ENCODE data around the gene POLK.

DNA sequence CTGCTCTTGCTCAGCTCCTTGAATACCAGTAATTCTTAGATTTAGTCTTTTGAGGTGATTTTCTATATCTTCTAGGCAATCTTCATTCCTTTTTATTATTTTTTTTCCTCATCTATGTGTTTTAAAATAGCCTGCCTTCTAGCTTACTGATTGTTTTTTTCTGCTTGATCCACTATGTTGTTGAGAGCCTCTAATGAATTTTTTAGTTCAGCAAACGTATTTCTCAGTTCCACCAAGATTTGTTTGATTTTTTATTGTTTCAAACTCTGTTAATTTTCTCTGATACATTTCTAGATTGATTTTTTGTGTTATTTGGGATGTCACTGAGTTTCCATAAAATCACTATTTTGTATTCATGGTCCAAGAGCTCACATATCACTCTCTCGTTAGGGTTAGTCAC lies 9.5 kb downstream of the POLK start:
- TF ChIP-seq, protein P1, sequence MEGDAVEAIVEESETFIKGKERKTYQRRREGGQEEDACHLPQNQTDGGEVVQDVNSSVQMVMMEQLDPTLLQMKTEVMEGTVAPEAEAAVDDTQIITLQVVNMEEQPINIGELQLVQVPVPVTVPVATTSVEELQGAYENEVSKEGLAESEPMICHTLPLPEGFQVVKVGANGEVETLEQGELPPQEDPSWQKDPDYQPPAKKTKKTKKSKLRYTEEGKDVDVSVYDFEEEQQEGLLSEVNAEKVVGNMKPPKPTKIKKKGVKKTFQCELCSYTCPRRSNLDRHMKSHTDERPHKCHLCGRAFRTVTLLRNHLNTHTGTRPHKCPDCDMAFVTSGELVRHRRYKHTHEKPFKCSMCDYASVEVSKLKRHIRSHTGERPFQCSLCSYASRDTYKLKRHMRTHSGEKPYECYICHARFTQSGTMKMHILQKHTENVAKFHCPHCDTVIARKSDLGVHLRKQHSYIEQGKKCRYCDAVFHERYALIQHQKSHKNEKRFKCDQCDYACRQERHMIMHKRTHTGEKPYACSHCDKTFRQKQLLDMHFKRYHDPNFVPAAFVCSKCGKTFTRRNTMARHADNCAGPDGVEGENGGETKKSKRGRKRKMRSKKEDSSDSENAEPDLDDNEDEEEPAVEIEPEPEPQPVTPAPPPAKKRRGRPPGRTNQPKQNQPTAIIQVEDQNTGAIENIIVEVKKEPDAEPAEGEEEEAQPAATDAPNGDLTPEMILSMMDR (conservative IDR thresholded peaks at IDR 0.05; ENCODE audit: low read depth, low read length): no peak
- TF ChIP-seq EZH2 (IDR thresholded peaks at IDR 0.05; ENCODE audit: low read length, unreplicated experiment) (no peak), EZH2phosphoT487 (IDR thresholded peaks at IDR 0.05; ENCODE audit: borderline replicate concordance, low read length) (no peak)
